Measurements from ENCODE around the gene CCSER1. TPM values are rescaled to one million over a fixed set of nuclear protein-coding genes. Genes with fewer than 3 reads are reported as not detected.

CCSER1 gene
- total RNA-seq, 1 experiment from 2014 or later: 5.9 TPM

GRCh38 chr4:90769251-90769650 is 642.1 kb downstream of the CCSER1 start:
- DNase-seq: no peak
- intact Hi-C loops (cut with micrococcal nuclease; ENCODE audit: unreplicated experiment): no loop called here

GRCh38 chr4:90780193-90780592 is 653.0 kb downstream of the CCSER1 start:
- DNase-seq: no peak
- H3K4me1 ChIP-seq (replicated peaks; ENCODE audit: insufficient read depth): no peaks in the 10 kb centered on the region

More at GRCh38 chr4:90769251-90769650, 642.1 kb downstream of the CCSER1 start:
- Histone ChIP-seq H4K20me1 (ENCODE audit: insufficient read depth) (no peaks in the 10 kb centered on the region), H3F3A (ENCODE audit: insufficient read depth, low read depth) (no peaks in the 10 kb centered on the region), H3K27ac (no peak overlapping the region), H3K4me3 (no peak overlapping the region), H3K9me2 (ENCODE audit: insufficient read depth) (no peaks in the 10 kb centered on the region), H3K27me3 (ENCODE audit: insufficient read depth, low read depth) (no peaks in the 10 kb centered on the region), H3K79me2 (ENCODE audit: low read depth) (no peaks in the 10 kb centered on the region), H3K4me2 (no peak overlapping the region), H3K9me3 (ENCODE audit: insufficient read depth, low read depth) (no peaks in the 10 kb centered on the region), H3K4me1 (replicated peaks; ENCODE audit: insufficient read depth) (no peaks in the 10 kb centered on the region), H3K36me3 (ENCODE audit: low read depth) (no peaks in the 10 kb centered on the region), H2AFZ (no peak overlapping the region)
- BruUV-seq (replicated peaks): no TSS peak
- ChIA-PET POLR2A (ENCODE audit: unreplicated experiment) (no interaction called here), CTCF (no interaction called here)
- TF ChIP-seq CTCF (conservative IDR thresholded peaks at IDR 0.05): no peak
- TF ChIP-seq EZH2 (IDR thresholded peaks at IDR 0.05; ENCODE audit: low read depth): no peak

GRCh38 chr4:90786602-90787001 is 659.4 kb downstream of the CCSER1 start:
- POLR2A ChIA-PET (ENCODE audit: unreplicated experiment): no interaction called here
- no TSS peak for BruUV-seq (replicated peaks)

More at GRCh38 chr4:90780193-90780592, 653.0 kb downstream of the CCSER1 start:
- H3K9me2 ChIP-seq (ENCODE audit: insufficient read depth): no peaks in the 10 kb centered on the region
- no peaks in the 10 kb centered on the region for H3F3A ChIP-seq (ENCODE audit: insufficient read depth, low read depth)
- ChIA-PET CTCF (no interaction called here), POLR2A (ENCODE audit: unreplicated experiment) (no interaction called here)
- no peaks in the 10 kb centered on the region for H3K9me3 ChIP-seq (ENCODE audit: insufficient read depth, low read depth)
- H3K4me3 ChIP-seq: no peak overlapping the region
- no peaks in the 10 kb centered on the region for H3K79me2 ChIP-seq (ENCODE audit: low read depth)
- intact Hi-C loops (cut with micrococcal nuclease; ENCODE audit: unreplicated experiment): no loop called here
- H2AFZ ChIP-seq: no peak overlapping the region
- H3K36me3 ChIP-seq (ENCODE audit: low read depth): no peaks in the 10 kb centered on the region
- no TSS peak for BruUV-seq (replicated peaks)
- TF ChIP-seq EZH2 (IDR thresholded peaks at IDR 0.05; ENCODE audit: low read depth) (no peak), CTCF (conservative IDR thresholded peaks at IDR 0.05) (no peak)
- no peaks in the 10 kb centered on the region for H3K27me3 ChIP-seq (ENCODE audit: insufficient read depth, low read depth)
- H3K4me2 ChIP-seq: no peak overlapping the region
- no peaks in the 10 kb centered on the region for H4K20me1 ChIP-seq (ENCODE audit: insufficient read depth)
- no peak overlapping the region for H3K27ac ChIP-seq

More at GRCh38 chr4:90786602-90787001, 659.4 kb downstream of the CCSER1 start:
- Histone ChIP-seq H4K20me1 (ENCODE audit: insufficient read depth) (no peaks in the 10 kb centered on the region), H3K4me3 (no peak overlapping the region), H3K79me2 (ENCODE audit: low read depth) (no peaks in the 10 kb centered on the region), H3K27me3 (ENCODE audit: insufficient read depth, low read depth) (no peaks in the 10 kb centered on the region), H2AFZ (no peak overlapping the region), H3F3A (ENCODE audit: insufficient read depth, low read depth) (no peaks in the 10 kb centered on the region), H3K4me2 (no peak overlapping the region), H3K36me3 (ENCODE audit: low read depth) (no peaks in the 10 kb centered on the region), H3K27ac (no peak overlapping the region), H3K4me1 (replicated peaks; ENCODE audit: insufficient read depth) (no peaks in the 10 kb centered on the region), H3K9me2 (ENCODE audit: insufficient read depth) (no peaks in the 10 kb centered on the region), H3K9me3 (ENCODE audit: insufficient read depth, low read depth) (no peaks in the 10 kb centered on the region)
- intact Hi-C loops (cut with micrococcal nuclease; ENCODE audit: unreplicated experiment): no loop called here
- CTCF ChIA-PET: no interaction called here
- no peak for TF ChIP-seq CTCF (conservative IDR thresholded peaks at IDR 0.05)
- TF ChIP-seq EZH2 (IDR thresholded peaks at IDR 0.05; ENCODE audit: low read depth): no peak
- DNase-seq: no peak

Data from PC-9 (cell line).